ENCODE measurements around the gene TMEM258. TPM values are rescaled to one million over a fixed set of nuclear protein-coding genes. Genes with fewer than 3 reads are reported as not detected.

TMEM258 gene
- total RNA-seq, 1 donor from 2014 or later, result 71.4 TPM

DNA sequence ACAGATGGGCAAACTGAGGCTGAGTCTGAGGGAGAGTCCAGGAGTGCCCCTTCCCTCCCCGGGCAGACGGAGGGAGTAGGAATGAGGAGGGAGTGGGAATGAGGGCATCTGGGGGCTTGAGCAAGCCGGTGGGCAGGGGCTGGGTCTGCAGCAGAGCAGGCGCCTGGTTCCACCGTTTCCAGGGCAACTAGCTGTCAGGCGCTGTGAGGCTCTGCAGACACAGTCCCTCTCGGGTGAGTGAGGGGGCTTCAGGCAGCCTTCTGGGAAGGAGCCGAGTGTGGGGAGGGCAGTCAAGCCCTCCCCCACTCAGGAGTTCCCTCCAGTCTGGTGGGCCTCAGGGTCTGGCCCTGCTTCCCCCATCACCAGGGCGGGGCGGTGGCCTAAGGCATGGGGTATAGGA lies 19.0 kb downstream of the TMEM258 start:
- Histone ChIP-seq H3K79me2 (ENCODE audit: low read depth) (no peaks in the 10 kb centered on the region), H2AFZ (replicated peaks) (no peak overlapping the region), H4K20me1 (ENCODE audit: low read depth) (no peaks in the 10 kb centered on the region), H3K9ac (peak overlapping the region; percentile 32), H3K4me2 (no peak overlapping the region), H3K27ac (no peak overlapping the region), H3K4me3 (no peak overlapping the region), H3F3A (ENCODE audit: low read depth) (no peaks in the 10 kb centered on the region), H3K4me1 (peaks cover 10% of the 10 kb centered on the region), H3K27me3 (no peaks in the 10 kb centered on the region), H3K36me3 (no peaks in the 10 kb centered on the region), H3K9me3 (ENCODE audit: low read depth) (no peaks in the 10 kb centered on the region)
- Mint-ChIP-seq H3K27ac (no peak overlapping the region), H3K27me3 (ENCODE audit: insufficient read depth, low read depth) (no peaks in the 10 kb centered on the region), H3K4me1 (peaks cover 29% of the 10 kb centered on the region), H3K4me3 (peak overlapping the region; percentile 43), H3K9me3 (no peaks in the 10 kb centered on the region), H3K36me3 (peaks cover 5% of the 10 kb centered on the region)
- DNase-seq (ENCODE audit: low spot score), result peak; percentile 43
- TF ChIP-seq EZH2 (IDR thresholded peaks at IDR 0.05) (no peak), EZH2phosphoT487 (IDR thresholded peaks at IDR 0.05) (no peak)
- TF ChIP-seq, protein P1, sequence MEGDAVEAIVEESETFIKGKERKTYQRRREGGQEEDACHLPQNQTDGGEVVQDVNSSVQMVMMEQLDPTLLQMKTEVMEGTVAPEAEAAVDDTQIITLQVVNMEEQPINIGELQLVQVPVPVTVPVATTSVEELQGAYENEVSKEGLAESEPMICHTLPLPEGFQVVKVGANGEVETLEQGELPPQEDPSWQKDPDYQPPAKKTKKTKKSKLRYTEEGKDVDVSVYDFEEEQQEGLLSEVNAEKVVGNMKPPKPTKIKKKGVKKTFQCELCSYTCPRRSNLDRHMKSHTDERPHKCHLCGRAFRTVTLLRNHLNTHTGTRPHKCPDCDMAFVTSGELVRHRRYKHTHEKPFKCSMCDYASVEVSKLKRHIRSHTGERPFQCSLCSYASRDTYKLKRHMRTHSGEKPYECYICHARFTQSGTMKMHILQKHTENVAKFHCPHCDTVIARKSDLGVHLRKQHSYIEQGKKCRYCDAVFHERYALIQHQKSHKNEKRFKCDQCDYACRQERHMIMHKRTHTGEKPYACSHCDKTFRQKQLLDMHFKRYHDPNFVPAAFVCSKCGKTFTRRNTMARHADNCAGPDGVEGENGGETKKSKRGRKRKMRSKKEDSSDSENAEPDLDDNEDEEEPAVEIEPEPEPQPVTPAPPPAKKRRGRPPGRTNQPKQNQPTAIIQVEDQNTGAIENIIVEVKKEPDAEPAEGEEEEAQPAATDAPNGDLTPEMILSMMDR (IDR thresholded peaks at IDR 0.05), result no peak

DNA sequence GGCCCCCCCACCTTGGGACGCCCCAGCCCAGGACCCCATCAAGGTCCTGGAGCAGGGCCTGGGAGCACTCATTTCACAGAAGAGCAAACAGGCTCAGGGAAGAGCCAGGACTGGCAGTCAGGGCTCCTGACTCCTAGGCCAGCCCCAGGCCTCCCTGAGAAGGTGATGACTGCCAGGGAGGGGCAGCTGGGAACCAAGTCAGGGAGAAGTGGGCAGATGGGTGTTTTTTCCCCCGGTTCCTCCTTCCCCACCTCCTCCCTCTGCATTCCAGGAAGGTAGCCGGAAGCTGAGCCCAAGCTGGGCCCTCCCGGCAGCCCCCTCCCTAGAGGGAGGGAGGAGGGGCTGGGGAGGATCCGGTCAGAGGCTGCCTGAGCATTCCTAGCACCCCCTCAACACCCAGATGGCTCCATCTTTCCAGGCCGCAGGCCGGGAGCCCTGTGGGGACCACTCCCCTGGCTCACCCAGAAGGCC lies 20.4 kb downstream of the TMEM258 start:
- Histone ChIP-seq H3K4me3 (no peak overlapping the region), H3K9ac (no peak overlapping the region), H2AFZ (replicated peaks) (no peak overlapping the region), H3F3A (ENCODE audit: low read depth) (no peaks in the 10 kb centered on the region), H3K4me1 (peaks cover 10% of the 10 kb centered on the region), H3K4me2 (no peak overlapping the region), H3K9me3 (ENCODE audit: low read depth) (no peaks in the 10 kb centered on the region), H3K27me3 (no peaks in the 10 kb centered on the region), H3K27ac (no peak overlapping the region), H4K20me1 (ENCODE audit: low read depth) (no peaks in the 10 kb centered on the region), H3K79me2 (ENCODE audit: low read depth) (no peaks in the 10 kb centered on the region), H3K36me3 (no peaks in the 10 kb centered on the region)
- H3K27me3 Mint-ChIP-seq (ENCODE audit: insufficient read depth, low read depth), result peaks cover 2% of the 10 kb centered on the region
- H3K9me3 Mint-ChIP-seq, result no peaks in the 10 kb centered on the region
- peak overlapping the region; percentile 53 for H3K27ac Mint-ChIP-seq
- no peak overlapping the region for H3K4me3 Mint-ChIP-seq
- TF ChIP-seq EZH2 (IDR thresholded peaks at IDR 0.05) (no peak), EZH2phosphoT487 (IDR thresholded peaks at IDR 0.05) (no peak)
- TF ChIP-seq, protein P1 (IDR thresholded peaks at IDR 0.05), result no peak
- H3K4me1 Mint-ChIP-seq, result peaks cover 27% of the 10 kb centered on the region
- H3K36me3 Mint-ChIP-seq, result no peaks in the 10 kb centered on the region
- peak; percentile 59 for DNase-seq (ENCODE audit: low spot score)

DNA sequence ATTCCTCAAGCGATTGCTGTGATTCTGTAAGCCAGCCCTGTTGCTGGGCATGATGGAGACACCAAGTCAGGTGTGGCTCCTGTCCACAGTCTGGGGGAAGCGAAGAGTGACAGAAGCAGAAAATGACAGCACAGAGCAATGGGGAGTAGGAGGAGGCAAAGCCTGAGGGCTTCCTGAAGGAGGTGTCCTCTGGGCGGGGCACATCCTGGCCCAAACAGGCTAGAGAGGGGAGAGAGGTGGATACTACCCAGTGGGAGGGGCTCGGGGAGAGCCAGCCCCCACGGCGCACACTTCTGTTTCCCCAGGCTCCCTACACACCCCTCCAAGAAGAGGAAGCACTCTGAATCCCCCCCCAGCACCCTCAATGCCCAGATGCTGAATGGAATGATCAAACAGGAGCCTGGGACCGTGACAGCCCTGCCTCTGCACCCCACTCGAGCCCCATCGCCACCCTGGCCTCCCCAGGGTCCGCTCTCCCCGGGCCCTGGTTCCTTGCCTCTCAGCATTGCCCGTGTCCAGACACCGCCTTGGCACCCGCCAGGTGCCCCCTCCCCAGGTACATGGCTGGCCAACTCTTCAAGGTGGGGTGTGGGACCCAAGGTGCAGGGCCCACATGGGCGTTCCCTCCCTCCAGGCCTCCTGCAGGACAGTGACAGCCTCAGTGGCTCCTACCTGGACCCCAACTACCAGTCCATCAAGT lies 21.1 kb downstream of the TMEM258 start:
- H3K36me3 Mint-ChIP-seq, result no peaks in the 10 kb centered on the region
- Histone ChIP-seq H3F3A (ENCODE audit: low read depth) (no peaks in the 10 kb centered on the region), H3K4me1 (peaks cover 10% of the 10 kb centered on the region), H3K9me3 (ENCODE audit: low read depth) (no peaks in the 10 kb centered on the region), H3K27me3 (no peaks in the 10 kb centered on the region), H3K79me2 (ENCODE audit: low read depth) (no peaks in the 10 kb centered on the region), H3K36me3 (no peaks in the 10 kb centered on the region), H3K27ac (no peak overlapping the region), H3K9ac (no peak overlapping the region), H4K20me1 (ENCODE audit: low read depth) (no peaks in the 10 kb centered on the region), H2AFZ (replicated peaks) (no peak overlapping the region), H3K4me2 (no peak overlapping the region), H3K4me3 (no peak overlapping the region)
- H3K4me1 Mint-ChIP-seq, result peaks cover 28% of the 10 kb centered on the region
- H3K9me3 Mint-ChIP-seq, result no peaks in the 10 kb centered on the region
- peaks cover 2% of the 10 kb centered on the region for H3K27me3 Mint-ChIP-seq (ENCODE audit: insufficient read depth, low read depth)
- DNase-seq (ENCODE audit: low spot score), result no peak
- H3K27ac Mint-ChIP-seq, result no peak overlapping the region
- no peak for TF ChIP-seq EZH2 (IDR thresholded peaks at IDR 0.05)
- no peak for TF ChIP-seq EZH2phosphoT487 (IDR thresholded peaks at IDR 0.05)
- TF ChIP-seq, protein P1 (IDR thresholded peaks at IDR 0.05), result no peak
- peak overlapping the region; percentile 23 for H3K4me3 Mint-ChIP-seq

Measured in neural progenitor cell (in vitro differentiated cells).